ENCODE measurements around the gene LDLRAD4.

DNA sequence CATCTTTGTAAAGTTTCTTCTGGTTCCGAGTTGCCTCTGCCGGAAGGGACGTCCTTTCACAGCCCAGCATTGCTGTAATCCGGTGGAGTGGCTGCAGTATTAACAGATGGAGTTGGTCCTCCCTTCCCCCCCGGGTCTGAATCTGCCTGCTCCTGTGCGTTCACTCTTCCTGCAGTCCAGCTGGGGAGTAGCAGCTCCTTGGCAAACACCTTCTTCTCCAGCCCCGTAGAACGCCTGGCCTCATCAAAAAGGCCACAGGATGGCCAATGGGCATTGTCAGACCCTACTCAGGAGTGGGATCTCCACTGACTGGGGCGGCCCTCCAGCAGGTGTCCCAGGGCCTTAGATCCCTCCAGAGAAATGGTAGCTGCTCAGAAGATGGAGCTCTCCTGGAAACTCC lies 273.8 kb downstream of the LDLRAD4 start:
- TF ChIP-seq GATA2 (IDR thresholded peaks at IDR 0.05; ENCODE audit: low read depth, low read length): no peak
- TF ChIP-seq GATA3 (IDR thresholded peaks at IDR 0.05; ENCODE audit: low read depth, low read length): no peak
